ENCODE measurements around the gene THPO.

Gene THPO

DNA sequence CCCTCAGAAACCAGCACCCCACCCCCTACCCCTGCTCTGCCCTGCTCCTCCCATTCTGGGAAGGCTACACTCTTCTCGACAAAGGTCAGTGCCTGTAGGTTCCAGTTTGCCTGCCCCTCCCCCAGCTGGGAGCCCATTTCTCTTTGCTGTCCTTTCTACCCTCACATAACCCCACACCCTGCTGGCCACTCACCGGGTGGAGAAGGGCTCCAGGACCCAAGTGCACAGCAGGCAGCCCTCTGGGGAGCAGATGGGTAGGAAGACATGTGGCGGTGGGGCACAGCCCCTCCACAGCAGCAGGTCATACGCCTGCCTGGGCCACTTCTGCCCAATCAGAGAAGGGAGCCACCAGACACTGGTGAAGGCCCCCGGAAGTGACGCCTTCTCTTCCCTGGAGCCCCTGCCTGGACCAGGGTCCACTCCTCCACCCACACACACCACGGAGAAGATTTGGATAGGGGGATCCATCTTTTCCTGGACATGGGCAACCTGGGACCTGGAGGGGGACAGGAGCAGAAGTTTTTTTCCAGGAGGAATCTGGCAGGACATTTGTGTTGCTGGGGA is at the start of gene THPO:
THPO (minus strand) TSS at position 326 of the 564 bp plus-strand sequence. CDS start 1,948 bp downstream, outside the sequence.
- DNase-seq, result no peak

DNA sequence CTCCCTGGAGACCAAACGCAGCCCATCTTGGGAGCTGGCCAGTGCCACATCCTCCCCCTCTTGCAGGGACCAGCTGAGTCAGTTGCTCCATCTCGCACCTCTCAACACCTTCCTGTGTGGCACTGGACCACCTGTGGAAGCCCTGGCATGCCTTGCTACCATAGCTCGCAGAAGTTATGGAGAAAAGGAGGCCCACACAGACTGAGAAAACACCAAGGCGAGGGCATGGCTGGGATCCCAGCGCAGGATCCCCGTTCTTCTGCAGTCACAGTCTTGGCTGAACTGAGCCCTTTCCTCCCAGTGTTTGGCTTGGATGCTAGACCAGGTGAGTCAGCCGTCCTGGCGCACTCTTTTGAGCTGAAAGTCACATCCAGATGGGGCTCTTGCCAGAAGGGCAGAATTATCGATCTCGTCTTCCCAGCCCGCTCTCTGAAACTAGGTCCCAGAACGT is 48.7 kb upstream of the THPO start:
- no peak for DNase-seq

DNA sequence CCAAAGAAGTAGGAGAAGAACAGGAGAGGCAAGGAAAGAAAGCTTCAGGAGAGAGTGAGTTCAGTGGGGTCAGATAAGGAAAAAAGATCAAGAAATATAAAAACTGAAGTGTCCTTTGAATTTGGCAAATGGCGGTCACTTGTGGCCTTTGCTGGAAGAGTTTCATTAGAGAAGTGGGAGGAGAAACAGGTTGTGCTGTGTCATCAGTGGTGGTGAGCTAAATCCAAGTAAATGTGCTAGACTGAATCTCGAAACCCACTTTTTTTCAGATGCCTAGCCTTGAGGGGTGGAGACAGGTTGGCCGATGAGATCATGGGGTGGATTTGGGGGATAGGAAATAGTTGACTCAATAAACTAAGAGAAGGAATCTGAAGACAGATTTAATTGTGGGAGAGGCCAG is 45.6 kb upstream of the THPO start:
- DNase-seq, result no peak

DNA sequence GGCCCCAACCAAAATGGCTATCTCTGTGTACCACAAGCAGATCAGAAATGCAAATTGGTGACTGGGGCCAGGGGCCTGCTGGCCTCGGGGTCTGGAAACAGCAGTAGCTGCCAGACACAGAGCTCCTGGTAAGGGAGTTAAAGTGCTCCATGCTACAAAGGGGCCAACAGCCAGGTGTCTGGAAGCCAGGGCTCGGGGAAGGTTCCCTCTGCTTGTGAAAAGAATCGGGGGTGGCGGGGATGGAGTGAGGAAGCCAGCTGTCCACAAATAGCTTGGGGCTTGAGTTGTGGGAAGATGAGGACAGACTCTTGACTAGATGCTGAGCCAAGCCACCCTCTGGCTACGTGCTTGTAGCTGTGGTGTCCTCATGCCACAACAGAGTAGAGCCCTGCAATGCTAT is 41.2 kb upstream of the THPO start:
- DNase-seq, result no peak

DNA sequence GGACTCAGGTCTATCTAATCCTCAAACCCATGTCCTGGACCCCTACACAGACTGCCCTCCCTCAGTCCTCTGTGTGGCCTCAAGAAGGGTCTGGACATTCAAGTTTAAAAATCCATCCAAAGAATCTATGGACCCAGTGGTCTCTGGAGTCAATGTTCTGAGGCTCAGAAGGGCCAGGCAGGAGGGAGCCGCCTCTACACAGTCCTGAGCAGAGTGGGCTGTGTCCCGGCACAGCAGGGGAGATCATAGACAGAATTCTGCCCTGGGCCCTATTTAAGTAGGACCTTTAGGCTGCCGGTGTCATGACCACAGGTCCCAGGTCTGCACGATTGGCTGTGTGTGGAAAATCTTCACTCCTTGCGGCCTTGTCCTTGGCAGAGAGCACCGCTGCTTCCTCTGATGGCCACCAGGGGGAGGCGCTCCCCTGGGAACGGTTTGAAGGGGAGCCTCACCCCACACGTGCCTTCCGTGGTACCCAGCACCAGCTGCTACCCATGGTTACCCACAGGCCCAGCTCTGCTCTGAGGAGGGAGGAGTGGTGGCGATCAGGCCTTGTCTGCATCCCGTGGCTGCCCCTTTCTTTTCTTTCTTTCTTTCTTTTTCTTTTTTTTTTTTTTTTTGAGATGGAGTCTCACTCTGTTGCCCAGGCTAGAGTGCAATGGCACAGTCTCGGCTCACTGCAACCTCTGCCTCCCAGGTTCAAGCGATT is 39.8 kb upstream of the THPO start:
- DNase-seq, result peak; percentile 81

DNA sequence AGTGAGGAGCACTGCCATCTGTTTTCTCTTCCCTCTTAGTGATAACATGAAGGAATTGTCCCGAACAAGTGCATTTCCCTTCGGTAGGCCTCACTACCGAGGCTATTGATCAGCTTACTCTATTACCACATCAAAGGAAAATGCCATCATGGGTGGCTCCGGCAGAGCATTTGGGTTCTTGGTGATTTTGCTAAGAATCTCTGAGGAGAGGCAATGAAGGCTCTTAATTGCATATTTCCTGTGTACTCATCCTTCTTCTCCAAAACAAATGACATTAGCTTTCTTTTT is 37.1 kb upstream of the THPO start:
- no peak for DNase-seq

DNA sequence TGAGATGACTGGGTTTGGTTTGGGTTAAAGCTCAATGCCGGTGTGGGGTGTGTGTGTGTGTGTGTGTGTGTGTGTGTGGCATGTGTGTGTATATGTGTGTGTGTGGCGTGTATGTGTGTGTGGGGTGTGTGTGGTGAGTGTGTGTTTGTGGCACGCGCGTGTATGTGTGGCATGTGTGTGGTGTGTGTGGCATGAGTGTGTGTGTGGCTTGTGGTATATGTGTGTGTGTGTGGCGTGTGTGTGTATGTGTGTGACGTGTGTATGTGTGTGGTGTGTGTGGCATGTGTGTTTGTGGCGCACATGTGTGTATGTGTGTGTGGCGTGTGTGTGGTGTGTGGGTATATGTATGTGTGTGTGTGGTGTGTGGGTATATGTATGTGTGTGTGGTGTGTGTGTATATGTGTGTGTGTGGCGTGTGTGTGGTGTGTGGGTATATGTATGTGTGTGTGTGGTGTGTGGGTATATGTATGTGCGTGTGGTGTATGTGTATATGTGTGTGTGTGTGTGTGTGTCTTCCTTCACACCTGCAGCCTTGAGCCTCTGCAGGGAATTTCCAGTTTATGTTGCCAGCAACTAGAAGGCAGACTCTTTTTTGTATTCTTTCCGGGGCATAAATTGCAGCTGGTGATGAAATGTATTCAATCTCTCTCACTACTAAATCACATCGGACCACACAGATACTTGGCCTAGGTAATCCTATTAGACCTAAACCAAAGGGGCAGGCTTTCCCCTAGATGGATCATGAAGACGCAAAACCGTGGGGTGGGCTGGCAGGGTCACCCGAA is 36.6 kb upstream of the THPO start:
- no peak for DNase-seq

DNA sequence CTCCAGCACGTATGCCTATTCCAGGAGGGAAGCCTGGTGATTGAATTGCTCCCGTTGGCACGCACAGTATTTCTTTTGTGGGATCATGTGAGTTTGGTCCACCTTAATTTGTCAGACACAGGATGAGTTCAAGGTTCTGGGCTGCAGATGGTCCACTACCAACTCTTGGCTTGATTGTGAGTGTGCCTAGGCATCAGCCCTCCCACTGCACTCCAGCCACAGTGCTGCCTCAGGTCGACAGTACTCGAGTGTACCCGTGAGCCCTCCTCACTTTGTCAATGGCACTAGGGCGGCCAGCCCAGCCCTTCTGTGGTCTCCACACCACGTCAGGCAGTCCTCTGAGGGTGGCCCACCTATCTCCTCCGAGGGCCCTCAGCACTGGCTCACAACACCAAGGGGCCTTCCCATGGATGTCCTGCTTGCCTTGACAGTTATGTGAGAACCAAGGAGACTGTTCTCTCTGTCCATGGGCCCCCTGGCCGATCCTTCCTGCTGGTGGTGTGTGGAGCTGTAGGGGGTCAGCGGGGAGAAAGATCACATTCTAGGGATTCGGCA is 32.0 kb upstream of the THPO start:
- no peak for DNase-seq

DNA sequence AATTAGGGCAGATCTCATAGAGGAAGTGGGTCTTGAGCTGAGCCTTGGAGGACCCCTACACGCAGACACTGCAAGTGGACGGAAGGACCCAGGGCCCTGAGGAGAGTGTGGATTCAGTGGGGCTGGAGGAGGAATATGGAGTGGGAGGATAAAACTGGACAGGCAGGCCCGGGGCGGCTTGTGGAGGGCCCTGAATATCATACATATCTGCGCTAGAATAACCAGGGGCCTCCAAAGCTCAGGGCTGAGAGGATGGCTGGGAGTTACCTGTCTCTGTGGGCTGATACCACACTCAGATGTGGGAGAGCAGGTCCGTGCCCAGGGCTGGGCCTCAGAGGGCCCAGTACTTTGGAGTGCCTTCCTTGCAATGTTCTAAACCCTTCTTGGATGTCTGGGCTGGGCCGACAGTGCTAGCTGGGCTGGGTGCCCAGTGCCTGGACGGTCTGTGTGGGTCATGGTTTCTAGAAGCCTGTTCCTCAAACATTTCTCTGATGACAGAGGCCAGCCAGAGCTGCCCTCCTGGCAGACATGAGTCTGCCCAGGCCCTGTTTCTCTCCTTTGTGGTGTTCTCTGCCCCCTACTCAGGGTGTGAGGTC is 31.4 kb upstream of the THPO start:
- DNase-seq, result no peak

DNA sequence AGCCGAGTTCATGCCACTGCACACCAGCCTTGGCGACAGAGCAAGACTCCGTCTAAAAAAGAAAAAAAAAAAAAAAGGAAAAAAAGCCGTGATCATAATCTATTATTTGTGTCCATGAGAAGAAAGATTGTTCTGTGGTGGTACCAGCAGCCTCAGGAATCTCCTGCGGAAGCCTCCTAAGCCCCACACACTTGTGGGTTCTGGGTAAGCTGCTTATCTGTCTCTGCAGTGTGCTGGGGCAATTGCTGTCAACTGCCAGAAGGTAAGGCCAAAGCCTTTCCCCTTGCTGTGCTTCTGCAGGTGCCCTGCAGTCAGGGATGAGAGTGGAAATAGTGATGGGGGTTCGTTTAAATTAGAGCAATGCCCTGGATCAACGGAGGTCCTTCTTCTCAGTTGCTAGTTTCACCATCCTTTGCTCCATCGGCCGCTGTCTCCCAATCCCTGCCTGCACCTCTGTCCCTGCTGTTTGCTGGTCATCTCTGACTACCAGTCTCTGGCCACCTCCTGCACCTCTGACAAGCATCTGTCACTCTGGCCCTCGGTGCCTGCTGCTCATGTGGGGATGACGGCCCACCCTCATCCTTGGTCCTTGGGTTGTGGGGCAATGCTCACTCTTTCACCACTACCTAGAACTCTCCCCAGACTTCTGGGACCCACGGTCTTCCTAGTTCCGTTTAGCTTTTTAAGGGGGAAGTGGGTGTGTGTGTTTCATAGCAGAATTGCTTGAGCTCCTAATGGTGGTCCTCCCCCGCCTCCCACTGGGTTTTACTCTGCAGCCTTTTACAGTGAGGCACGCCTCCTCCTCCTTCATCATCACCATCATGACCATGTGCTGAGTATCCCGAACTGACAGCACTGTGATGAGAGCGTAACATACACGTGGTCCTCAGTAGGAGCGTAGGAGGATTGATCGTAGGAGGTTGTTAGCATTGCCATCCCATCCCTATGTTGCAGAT is 27.3 kb upstream of the THPO start:
- DNase-seq, result no peak

DNA sequence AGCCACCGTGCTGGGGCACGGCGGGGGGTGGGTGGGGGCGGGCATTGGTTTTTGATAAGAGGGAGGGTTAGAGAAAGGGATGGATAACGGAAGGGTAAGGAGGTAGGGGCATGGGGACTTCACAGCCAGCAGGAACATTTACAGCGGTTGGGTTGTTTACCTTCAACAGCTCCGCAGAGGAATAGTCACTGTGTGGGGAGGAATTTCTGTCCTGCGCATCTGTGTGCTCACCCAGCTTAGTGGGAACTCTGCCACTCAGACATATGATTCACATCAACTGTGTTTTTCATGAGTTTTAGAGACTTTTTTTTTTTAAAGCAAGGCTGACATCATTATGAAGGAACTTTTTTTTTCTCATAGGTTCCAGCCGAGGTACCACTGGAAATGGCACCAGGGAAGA is 21.4 kb upstream of the THPO start:
- DNase-seq, result no peak

DNA sequence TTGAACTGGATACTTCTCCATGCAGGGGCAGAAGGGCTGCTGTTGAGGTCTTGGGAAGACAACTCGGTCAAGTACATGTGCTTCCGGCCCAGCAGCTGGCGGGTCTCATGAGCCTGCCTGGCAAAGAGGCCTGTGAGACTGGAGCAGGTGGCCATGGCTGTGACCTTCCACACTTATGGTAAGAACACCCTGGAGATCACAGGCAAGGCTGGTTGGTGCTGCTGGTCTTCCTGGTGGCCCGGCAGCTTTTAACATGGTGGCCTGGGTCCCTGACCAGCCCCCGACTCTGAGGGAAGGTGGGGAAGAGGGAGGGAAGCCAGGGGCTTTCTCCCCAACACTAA is 17.3 kb upstream of the THPO start:
- DNase-seq, result no peak

DNA sequence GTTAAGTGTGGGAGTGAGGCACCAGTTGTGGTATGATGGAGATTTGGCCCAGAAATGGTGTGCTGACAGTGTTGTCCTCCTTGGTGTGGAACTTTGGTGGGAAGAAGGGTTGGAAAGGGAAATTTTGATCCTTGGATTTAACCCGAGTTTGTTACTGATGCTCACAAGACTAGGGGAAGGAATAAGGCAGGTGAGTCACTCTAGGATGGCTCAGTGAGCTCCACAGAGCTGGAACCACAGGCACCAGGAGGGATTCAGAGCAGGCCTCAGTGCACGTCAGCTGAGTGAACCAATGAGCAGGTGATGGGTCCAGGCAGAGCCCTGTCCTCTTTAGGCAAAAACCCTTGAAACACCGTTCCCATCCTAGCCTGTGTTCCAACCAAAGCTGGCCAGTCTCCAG is 13.3 kb upstream of the THPO start:
- no peak for DNase-seq

DNA sequence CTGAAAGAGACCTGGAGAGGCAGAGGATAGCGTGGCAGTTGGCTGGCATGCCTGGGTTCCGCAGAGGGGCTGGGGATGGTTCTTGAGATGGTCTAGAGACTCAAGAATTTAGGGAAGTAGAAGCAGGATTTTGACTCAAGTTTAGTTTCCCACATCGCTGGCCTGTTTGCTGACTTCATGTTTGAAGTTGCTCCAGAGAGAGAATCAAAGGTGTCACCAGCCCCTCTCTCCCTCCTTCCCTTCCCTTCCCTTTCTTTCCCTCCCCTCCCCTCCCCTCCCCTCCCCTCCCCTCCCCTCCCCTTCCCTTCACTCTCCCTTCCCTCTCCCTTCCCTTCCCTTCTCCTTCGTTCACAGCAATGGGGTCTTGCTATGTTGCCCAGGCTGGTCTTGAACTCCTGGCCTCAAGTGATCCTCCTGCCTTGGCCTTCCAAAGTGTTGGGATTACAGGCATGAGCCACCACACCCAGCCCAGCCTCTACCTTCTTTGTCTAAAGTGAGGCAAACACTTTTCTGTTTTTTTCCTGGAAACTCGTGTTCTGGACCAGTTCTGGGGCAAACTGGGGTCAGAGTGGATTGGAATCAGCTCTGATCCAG is 12.0 kb upstream of the THPO start:
- no peak for DNase-seq

DNA sequence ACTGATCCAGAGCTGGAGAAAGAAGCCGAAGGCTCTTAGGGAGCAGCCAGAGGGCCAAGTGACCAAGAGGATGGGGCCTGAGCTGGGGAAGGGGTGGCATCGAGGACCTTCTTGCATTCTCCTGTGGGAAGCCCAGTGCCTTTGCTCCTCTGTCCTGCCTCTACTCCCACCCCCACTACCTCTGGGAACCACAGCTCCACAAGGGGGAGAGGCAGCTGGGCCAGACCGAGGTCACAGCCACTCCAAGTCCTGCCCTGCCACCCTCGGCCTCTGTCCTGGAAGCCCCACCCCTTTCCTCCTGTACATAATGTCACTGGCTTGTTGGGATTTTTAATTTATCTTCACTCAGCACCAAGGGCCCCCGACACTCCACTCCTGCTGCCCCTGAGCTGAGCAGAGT is 11.4 kb upstream of the THPO start:
- no peak for DNase-seq

DNA sequence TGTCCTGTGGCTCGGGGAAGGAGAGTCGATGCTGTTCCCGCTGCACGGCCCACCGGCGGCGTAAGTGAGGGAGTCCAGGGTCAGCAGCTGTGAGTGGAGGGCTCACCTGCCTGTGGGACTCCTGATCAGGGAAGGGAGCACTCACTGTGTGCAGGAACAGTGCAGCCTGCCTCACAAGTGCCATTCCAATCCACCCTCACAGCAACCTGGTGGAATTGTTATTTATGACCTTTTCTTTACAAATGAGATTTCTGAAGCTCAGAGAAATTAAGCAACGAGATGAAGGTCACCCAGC is 10.9 kb upstream of the THPO start:
- DNase-seq, result no peak

DNA sequence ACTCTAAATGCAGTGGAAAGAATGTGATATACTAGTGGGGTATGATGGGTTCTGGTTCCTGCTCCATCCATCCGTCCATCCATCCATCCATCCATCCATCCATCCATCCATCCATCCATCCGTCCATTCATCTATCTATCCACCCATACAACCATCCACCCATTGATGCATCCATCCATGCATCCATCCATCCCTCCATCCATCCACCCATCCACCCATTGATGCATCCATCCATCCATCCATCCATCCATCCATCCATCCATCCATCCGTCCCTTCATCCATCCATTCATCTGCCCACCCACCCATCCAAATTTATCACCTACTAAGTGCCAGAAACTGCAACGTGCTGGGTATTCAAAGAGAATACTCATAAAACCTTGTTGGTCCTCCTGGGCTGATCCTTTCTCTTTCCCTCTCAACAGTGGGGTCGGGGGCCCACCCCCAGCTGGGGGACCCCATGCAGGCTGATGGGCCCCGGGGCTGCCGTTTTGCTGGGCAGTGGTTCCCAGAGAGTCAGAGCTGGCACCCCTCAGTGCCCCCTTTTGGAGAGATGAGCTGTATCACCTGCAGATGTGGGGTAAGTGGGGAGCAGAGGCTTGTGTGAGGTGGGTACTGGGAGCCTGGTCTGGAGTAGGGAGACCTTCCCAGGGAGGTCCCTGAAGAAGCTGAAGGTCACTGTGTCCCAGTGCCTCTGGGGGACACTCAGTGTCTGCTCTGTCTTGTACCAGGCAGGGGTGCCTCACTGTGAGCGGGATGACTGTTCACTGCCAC is 10.3 kb upstream of the THPO start:
- no peak for DNase-seq

DNA sequence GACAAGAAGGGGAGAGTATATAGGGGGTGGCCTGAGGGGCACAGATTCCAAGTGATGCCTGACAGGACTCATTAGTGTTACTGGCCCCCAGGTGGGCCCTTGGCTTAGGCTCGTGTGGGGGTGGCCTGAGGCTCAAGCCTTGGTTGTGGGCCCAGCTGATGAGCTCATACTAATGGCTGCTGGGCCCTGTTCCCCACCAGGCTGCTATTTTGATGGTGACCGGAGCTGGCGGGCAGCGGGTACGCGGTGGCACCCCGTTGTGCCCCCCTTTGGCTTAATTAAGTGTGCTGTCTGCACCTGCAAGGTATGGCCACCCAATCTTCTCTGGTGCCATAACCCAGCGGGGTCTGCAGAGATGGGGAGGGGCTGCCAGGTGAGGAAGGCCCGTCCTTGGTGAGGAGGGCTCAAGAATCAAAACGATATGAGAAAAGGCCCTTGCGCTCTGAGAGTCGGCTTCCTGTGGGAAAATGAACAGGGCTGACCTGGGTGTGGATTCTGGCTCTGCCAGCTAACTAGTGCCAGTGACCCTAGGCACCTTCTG is 9.2 kb upstream of the THPO start:
- no peak for DNase-seq

DNA sequence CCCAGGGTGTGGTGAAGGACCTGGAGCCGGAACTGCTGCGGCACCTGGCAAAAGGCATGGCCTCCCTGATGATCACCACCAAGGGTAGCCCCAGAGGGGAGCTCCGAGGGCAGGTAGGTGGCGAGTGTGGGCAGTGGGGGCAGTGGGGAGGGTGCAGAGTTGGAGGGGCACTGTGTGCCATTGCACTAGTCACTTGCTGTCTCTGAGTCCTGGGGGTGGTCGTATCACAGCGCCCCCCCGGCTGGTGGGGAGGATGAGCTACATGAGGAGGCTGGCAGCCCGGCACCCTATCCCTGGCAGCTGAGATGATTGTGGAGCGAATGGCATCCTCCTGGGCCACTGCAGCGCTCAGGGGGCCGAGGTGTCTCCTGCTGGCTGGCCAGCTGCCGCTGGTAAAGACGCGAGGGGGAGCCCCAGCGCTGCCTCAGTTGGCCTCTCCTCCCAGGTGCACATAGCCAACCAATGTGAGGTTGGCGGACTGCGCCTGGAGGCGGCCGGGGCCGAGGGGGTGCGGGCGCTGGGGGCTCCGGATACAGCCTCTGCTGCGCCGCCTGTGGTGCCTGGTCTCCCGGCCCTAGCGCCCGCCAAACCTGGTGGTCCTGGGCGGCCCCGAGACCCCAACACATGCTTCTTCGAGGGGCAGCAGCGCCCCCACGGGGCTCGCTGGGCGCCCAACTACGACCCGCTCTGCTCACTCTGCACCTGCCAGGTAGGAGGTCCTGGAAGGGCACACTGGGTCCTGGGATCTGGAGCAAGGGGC is 8.2 kb upstream of the THPO start:
- DNase-seq, result no peak

DNA sequence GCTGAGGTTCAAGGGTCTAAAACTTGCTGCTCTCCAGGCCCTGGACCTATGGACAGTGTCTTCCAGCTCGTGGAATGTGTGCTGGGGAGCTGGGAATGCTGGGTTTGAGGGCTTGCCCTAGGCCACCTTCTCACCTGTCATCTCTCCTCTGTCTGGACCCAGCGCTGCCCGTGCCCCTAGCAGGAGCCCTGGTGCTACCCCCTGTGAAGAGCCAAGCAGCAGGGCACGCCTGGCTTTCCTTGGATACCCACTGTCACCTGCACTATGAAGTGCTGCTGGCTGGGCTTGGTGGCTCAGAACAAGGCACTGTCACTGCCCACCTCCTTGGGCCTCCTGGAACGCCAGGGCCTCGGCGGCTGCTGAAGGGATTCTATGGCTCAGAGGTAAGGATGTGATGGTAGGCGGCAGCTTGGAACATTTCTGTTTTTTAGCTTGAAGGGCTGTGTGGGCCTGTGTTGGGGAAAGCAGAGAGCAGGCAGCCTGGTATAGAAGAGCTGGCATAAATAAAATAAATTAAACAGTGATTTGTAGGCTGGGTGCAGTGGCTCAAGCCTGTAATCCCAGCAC is 6.9 kb upstream of the THPO start:
- no peak for DNase-seq
